22Rv1 (cell line): ENCODE measurements around the gene INTS6.

Experiments used
- H3K27ac ChIP-seq: fragments of 450-650 bp; 2 replicates; pipeline ENCODE4 v1.5.1; 2017
- ZFX ChIP-seq: fragments of 450-650 bp; IDR thresholded peaks from 2 replicates; pipeline ENCODE4 v1.6.1; 2017; ENCODE audit warnings: antibody characterized with exemption, borderline replicate concordance
- TF ChIP-seq, protein P1 (sequence below): fragments of 450-650 bp; IDR thresholded peaks from 2 replicates; pipeline ENCODE4 v1.5.1; 2017; ENCODE audit warnings: mild to moderate bottlenecking

INTS6 gene

DNA sequence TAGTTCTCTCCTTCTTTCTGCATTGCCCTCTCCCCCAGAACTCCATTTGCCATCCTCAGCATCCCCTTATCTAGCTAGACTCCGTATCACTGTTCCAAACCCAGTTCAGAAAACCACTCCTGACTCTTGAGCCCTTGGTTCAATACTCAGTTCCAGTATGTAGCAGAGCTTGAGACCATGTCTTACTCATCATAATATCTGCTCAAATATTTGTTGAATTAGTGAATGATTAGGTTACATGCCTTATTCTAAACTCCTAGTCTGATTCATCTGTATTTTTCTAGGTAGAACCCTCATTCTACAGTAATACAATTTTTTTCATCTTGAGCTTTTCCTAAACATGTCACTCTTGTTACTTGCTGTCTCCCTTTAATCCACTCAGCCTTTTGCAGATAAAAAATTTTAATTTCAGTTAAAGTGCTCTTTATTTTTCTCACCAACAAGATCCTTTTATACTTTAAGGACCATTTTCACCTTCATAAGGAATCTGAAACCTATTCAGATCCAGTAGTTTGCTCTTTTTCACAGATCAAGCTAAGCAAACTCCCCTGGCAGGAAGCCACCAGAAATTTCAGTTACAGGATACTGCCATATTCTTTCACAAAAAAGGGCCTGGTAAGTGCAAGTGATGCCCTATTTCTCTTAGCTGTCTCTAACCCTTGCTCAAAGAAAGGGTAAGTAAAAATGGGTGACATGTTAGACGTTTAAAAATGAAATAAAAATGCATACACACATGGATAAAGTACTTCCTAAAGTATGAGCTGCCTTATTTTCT lies 23.1 kb upstream of the INTS6 start:
- H3K27ac ChIP-seq, result no peak overlapping the region
- TF ChIP-seq, protein P1, sequence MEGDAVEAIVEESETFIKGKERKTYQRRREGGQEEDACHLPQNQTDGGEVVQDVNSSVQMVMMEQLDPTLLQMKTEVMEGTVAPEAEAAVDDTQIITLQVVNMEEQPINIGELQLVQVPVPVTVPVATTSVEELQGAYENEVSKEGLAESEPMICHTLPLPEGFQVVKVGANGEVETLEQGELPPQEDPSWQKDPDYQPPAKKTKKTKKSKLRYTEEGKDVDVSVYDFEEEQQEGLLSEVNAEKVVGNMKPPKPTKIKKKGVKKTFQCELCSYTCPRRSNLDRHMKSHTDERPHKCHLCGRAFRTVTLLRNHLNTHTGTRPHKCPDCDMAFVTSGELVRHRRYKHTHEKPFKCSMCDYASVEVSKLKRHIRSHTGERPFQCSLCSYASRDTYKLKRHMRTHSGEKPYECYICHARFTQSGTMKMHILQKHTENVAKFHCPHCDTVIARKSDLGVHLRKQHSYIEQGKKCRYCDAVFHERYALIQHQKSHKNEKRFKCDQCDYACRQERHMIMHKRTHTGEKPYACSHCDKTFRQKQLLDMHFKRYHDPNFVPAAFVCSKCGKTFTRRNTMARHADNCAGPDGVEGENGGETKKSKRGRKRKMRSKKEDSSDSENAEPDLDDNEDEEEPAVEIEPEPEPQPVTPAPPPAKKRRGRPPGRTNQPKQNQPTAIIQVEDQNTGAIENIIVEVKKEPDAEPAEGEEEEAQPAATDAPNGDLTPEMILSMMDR, result no peak
- TF ChIP-seq ZFX, result no peak

DNA sequence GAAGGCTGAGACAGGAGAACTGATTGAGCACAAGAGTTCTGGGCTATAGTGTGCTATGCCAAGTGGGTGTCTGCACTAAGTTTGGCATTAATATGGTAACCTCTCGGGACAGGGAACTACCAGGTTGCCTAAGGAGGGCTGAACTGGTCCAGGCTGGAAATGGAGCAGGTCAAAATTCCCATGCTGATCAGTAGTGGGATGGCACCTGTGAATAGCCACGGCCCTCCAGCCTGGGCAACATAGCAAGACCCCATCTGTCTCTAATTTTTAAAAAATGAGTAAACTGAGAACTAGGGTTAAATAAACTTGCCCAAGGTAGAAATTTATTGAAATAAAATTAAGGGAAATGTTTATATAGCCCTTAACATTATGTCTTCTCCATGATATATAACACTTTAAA lies 17.0 kb upstream of the INTS6 start:
- TF ChIP-seq ZFX, result no peak
- TF ChIP-seq, protein P1, result no peak
- H3K27ac ChIP-seq, result no peak overlapping the region

DNA sequence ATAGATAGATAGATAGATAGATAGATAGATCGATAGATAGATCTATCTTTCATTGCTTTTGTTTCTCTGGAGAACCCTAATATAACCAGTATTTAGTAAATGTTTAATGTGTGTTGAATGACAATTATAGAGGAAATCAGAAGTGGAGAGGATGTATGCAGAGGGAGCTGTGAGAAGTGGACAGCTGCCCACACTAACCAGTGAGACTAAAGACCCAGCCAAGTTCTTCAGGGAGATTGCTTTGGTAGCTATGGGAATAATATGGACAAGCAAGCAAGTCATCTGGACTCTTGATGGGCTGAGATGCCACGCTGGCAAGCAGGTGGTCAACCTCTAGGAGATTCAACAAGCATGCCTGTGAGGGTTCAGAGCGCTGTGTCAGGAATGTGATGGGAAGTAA lies 14.9 kb upstream of the INTS6 start:
- TF ChIP-seq, protein P1, result no peak
- H3K27ac ChIP-seq, result no peak overlapping the region

DNA sequence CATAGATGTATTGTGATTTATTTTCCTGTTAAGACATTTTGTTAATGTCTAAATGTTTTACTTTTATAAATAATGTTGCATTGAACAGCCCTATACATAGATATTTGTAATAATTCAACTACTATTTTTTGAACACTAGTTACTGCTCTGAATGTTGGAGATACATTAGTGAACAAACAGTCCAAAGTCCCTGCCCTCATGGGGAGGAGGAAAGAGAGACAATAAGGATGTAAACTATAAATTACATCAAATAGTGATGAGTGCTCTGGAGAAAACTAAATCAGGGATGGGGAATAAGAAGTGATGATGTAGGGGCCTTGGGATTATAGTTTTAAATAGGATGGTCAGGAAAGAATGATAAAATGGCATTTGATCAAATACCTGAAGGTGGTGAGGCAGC lies 12.3 kb upstream of the INTS6 start:
- TF ChIP-seq, protein P1, result no peak
- no peak for TF ChIP-seq ZFX
- H3K27ac ChIP-seq, result no peak overlapping the region

DNA sequence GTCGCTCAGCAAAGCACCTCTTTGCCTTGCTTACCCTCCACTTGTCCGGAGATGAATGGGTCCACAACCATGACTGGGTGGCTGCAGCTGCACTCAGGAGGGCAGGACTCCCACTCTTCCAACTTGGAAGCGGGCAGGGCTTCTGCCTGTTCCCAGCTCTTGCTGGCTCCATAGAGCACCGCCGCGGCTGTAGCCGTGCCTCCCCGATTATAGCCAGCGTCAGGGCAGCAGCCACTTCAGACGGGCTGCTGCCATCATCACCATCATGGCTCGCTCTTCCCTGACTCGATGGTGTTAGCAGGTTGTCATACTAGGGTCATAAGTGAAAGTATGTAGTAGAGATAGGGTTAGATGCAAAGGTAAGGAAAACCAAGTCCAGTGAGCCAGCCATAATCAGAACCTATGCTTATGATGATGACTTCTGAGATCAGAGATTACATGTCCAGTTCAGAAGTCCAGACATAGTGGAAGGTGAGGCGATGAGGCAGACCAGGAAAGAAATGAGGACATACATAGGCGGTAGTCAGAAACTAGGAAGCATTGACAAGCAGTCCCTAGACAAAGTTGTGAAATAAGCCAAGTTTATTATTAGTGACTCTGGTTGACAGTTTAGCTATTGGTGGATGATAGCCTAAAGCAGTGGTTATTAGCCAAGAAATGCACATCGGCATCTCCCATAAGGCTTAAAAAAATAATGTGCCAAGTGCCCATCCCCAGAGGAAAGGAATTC lies 4.4 kb upstream of the INTS6 start:
- no peak overlapping the region for H3K27ac ChIP-seq
- TF ChIP-seq ZFX, result no peak
- TF ChIP-seq, protein P1, result no peak

DNA sequence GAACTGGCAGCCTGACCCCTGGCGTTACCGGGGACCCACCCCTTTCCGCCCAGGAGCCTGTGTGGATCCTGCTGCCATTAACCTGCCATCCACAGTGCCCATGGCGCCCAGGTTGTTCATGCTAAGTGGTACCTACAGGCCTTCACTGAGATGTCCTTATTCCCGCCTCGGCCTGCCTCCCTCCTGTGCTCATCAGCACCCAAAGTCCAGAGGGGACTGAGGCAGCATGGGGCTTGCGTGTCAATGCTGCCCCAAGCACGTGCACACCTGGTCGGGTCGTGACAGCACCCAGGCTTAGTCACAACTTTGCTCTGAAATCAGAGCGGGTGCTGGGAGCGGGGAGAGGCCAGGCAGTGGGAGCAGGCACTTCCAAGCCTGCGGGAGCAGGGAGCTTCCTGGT lies 3.7 kb upstream of the INTS6 start:
- H3K27ac ChIP-seq, result no peak overlapping the region
- no peak for TF ChIP-seq ZFX
- TF ChIP-seq, protein P1, result no peak

DNA sequence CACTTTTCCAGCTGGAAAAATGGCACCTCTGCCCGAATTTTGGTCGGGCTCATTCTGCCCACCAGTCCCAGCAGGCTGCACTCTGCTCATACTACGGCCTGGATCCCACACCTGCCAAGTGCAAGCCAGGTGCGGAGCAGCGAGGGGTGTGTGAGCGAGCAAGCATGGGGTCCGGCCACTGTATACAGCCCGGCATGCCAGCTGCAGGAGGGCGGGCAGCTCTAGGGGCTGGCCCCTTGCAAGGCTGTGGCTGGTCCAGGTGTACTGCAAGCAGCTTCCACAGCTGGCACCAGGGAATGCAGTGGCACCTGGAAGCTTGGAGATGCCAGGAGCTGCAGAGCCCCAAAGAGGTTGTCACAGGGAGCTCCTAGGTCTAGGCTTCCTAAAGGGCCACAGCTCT lies 2.7 kb upstream of the INTS6 start:
- no peak for TF ChIP-seq ZFX
- TF ChIP-seq, protein P1, result no peak
- no peak overlapping the region for H3K27ac ChIP-seq
